Ishikawa (cell line): ENCODE data around the gene KLF14.
A peak's percentile ranks its signal among the peaks of the same experiment; 100 is the strongest.

Experiments used
- MAX ChIP-seq: IDR thresholded peaks from 2 replicates; pipeline ENCODE4 v1.6.1; 2012
- RAD21 ChIP-seq: IDR thresholded peaks from 2 replicates; pipeline ENCODE4 v1.6.1; 2012; ENCODE audit warnings: low read depth

DNA sequence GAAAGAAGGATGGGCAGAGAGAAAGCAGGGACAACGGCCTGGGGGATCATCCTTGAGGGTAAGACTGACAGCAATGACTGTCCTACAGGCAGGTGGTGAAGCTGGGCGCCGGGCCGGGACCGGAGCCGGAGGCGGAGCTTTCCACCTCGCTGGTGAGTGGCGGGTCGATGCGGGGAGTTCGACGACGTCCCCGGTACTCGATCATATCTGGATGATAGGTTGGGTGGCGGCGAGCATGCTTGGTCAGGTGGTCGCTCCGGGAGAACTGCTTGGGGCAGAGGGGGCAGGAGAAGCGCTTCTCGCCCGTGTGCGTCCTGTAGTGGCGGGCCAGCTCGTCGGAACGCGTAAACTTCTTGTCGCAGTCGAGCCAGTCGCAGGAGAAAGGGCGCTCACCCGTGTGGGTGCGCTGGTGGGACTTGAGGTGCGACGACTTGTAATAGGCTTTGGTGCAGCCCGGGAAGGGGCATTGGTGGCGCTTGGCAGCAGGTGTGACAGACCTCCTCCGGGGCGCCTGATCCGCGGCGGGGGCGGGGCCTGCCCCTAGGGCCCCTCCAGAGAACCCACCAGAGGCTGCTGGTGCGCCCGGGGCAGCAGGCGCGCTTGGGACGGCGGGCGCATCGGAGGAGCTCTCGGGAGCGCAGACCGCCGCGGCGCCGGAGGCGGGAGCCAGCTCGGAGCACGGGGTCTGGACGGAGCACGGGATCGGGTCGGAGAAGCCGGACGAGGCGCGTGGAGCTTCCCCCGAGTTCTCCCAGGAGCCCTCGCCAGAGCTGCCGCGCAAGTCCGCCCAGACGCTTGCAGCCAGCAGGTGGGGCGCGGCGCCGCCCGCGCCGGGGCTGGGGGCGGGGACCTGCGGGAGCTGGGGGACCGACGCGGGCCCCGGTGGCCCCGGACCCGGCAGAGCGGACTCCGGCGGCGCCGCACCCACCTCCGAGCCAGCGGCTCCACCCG is 752 bp downstream of the KLF14 start:
- no peak for TF ChIP-seq RAD21
- TF ChIP-seq MAX, result peak; percentile 37; the same call in 1 of the 2 replicates
